Activated CD4-positive, alpha-beta T cell treated with anti-CD3 and anti-CD28 coated beads, Interleukin-2, amount 10 ng/mL, durations not matched to agents 24 days and 14 days (primary cell): ENCODE data around the gene ALAS1. TPM values are rescaled to one million over a fixed set of nuclear protein-coding genes. Genes with fewer than 3 reads are reported as not detected.

Source experiments
- DNase-seq: peaks from one replicate; pipeline ENCODE4 v3.0.0; 2022
- H3K27ac Mint-ChIP-seq: one replicate; pipeline ENCODE4 v1.8.0; 2022; ENCODE audit warnings: mild to moderate bottlenecking, mixed read lengths
- H3K27me3 Mint-ChIP-seq: one replicate; pipeline ENCODE4 v1.8.0; 2022; ENCODE audit warnings: mixed read lengths
- H3K36me3 Mint-ChIP-seq: one replicate; pipeline ENCODE4 v1.8.0; 2022; ENCODE audit warnings: low read depth, mild to moderate bottlenecking, mixed read lengths
- H3K4me1 Mint-ChIP-seq: one replicate; pipeline ENCODE4 v1.8.0; 2021; ENCODE audit warnings: mixed read lengths
- H3K4me3 Mint-ChIP-seq: one replicate; pipeline ENCODE4 v1.8.0; 2022; ENCODE audit warnings: mild to moderate bottlenecking, moderate library complexity, mixed read lengths
- H3K9me3 Mint-ChIP-seq: one replicate; pipeline ENCODE4 v1.8.0; 2021; ENCODE audit warnings: mixed read lengths
- intact Hi-C: fragments of 100-400 bp; cut with micrococcal nuclease; formaldehyde crosslinking; loops from one replicate; pipeline ENCODE4 v1.15.1; 2023
- total RNA-seq: library from RNA; stranded (reverse); gene quantifications from 2 replicates; pipeline ENCODE4 v1.2.3, GENCODE V29; 2022

ALAS1 gene
- total RNA-seq, 1 donor from 2014 or later = 118 TPM

DNA sequence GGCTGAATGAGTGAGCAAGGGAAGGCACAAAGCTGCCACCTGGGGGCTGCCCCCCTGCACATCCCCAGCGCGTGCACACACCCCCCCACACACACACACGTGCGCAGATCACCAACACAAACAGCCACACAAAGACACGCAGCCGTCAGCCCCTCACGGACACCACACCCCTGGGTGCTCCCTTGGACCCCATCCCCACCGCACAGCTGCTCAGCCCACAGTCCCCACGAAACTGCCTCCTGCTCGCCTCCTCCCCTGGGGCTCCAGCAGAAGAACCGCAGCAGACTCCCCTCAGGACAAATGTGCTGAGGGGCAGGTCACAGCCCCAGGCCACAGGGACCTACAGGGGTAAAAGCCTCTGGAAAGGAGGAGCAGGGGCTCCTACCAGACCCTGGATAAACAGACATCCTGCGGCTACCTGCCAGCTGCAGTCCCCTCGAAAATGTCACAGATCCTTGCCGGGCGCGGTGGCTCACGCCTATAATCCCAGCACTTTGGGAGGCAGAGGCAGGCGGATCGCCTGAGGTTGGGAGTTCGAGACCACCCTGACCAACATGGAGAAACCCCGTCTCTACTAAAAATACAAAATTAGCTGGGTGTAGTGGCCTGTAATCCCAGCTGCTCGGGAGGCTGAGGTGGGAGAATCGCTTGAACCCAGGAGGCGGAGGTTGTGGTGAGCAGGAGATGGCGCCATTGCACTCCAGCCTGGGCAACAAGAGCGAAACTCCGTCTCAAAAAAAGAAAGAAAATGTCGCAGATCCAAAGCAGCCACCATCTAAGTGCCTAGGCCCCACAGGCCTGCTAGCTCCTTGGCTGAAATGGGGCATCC, 34.5 kb downstream of the ALAS1 start:
- Mint-ChIP-seq H3K4me3 (peak overlapping the region; percentile 2), H3K9me3 (no peaks in the 10 kb centered on the region), H3K27me3 (no peaks in the 10 kb centered on the region), H3K36me3 (peaks cover 39% of the 10 kb centered on the region), H3K4me1 (peaks cover 39% of the 10 kb centered on the region), H3K27ac (peak overlapping the region; percentile 37)
- intact Hi-C loops = no loop called here
- DNase-seq = peak; percentile 79

- peaks cover 42% of the 10 kb centered on the region for H3K4me1 Mint-ChIP-seq
- H3K27ac Mint-ChIP-seq = peak overlapping the region; percentile 37
- intact Hi-C loops = no loop called here
- no peak for DNase-seq
- no peaks in the 10 kb centered on the region for H3K27me3 Mint-ChIP-seq
- no peaks in the 10 kb centered on the region for H3K9me3 Mint-ChIP-seq
- peaks cover 35% of the 10 kb centered on the region for H3K36me3 Mint-ChIP-seq
- H3K4me3 Mint-ChIP-seq = no peak overlapping the region
Observed at GRCh38 chr3:52233108-52233591, 35.2 kb downstream of the ALAS1 start.

GRCh38 chr3:52233968-52234367, 36.0 kb downstream of the ALAS1 start:
- Mint-ChIP-seq H3K36me3 (peaks cover 35% of the 10 kb centered on the region), H3K27me3 (no peaks in the 10 kb centered on the region), H3K4me1 (peaks cover 45% of the 10 kb centered on the region), H3K27ac (peak overlapping the region; percentile 63), H3K9me3 (no peaks in the 10 kb centered on the region), H3K4me3 (no peak overlapping the region)
- intact Hi-C loops = no loop called here
- no peak for DNase-seq

GRCh38 chr3:52234516-52235447, 36.8 kb downstream of the ALAS1 start:
- no peak overlapping the region for H3K4me3 Mint-ChIP-seq
- peak overlapping the region; percentile 34 for H3K27ac Mint-ChIP-seq

DNA sequence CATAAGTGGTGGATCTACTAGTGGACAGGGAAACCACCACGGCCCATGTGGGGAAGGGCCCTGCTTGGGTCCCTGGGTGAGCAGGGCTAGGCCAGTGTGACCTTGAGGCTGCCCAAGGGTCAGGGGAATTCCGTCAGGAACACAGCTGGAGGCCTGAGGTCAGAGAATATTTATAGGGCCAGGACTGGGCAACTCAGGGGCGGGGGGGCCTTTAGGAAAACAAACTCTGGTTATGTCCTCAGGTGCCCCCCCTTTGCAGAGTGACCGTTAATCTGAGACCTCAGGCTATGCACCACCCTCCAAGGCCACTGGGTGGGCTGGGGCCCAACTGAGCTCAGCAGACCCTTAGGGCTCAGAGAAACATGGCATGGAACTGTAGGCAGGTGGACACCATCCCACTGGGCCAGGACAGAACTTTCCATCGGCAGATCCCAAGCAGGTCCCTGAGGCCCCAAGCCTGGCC, 38.5 kb downstream of the ALAS1 start:
- Mint-ChIP-seq H3K4me3 (no peak overlapping the region), H3K36me3 (peaks cover 26% of the 10 kb centered on the region), H3K27ac (peak overlapping the region; percentile 75), H3K27me3 (no peaks in the 10 kb centered on the region), H3K9me3 (no peaks in the 10 kb centered on the region), H3K4me1 (peaks cover 58% of the 10 kb centered on the region)
- intact Hi-C loops = no loop called here
- DNase-seq = no peak

More at GRCh38 chr3:52234516-52235447, 36.8 kb downstream of the ALAS1 start:
- peaks cover 34% of the 10 kb centered on the region for H3K36me3 Mint-ChIP-seq
- H3K4me1 Mint-ChIP-seq = peaks cover 47% of the 10 kb centered on the region
- H3K27me3 Mint-ChIP-seq = no peaks in the 10 kb centered on the region
- no peak for DNase-seq
- intact Hi-C loops = no loop called here
- H3K9me3 Mint-ChIP-seq = no peaks in the 10 kb centered on the region

DNA sequence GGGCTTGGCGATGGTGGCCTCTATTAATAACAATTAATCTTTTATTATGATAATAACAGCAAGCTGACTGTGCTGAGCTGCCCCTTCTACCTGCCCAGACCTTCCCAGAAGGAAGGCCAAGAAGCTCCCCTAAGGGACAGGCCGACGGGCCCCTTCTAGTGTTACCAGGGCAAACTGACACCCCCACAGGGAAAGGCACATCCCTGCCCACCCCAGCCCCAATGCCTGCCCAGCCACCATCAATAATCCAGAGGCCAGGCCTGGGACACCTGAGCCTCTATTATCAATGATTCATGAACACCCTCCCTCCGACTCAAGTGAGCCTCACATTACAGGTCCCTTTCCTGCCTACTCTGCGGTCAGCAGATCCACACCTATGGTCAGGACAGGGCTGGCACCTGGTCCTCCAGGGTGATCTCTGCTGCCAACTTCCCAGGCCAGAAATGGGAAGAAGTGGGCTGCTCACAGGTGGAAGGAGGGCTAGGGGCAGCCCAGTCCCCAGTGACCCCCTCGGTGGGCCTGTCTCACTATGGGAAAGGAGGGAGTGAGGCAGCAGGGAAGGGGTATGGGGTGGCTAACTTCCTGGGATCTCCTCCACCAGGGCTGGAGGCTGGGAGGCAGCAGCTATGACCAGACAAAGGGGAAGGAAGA, 39.2 kb downstream of the ALAS1 start:
- peaks cover 22% of the 10 kb centered on the region for H3K36me3 Mint-ChIP-seq

GRCh38 chr3:52237657-52238172, 39.8 kb downstream of the ALAS1 start:
- Mint-ChIP-seq H3K9me3 (no peaks in the 10 kb centered on the region), H3K4me3 (peak overlapping the region; percentile 93), H3K27me3 (no peaks in the 10 kb centered on the region), H3K36me3 (peaks cover 19% of the 10 kb centered on the region), H3K27ac (peak overlapping the region; percentile 46), H3K4me1 (peaks cover 55% of the 10 kb centered on the region)
- intact Hi-C loops = loop anchor here (1.0 kb wide), 1 partner anchor 17 kb away; no protein-coding TSS in a partner anchor
- no peak for DNase-seq

More for the DNA sequence above, 39.2 kb downstream of the ALAS1 start:
- H3K9me3 Mint-ChIP-seq = no peaks in the 10 kb centered on the region
- no peaks in the 10 kb centered on the region for H3K27me3 Mint-ChIP-seq
- peak overlapping the region; percentile 46 for H3K27ac Mint-ChIP-seq
- intact Hi-C loops = no loop called here
- H3K4me3 Mint-ChIP-seq = peak overlapping the region; percentile 93
- peaks cover 57% of the 10 kb centered on the region for H3K4me1 Mint-ChIP-seq
- DNase-seq = no peak

DNA sequence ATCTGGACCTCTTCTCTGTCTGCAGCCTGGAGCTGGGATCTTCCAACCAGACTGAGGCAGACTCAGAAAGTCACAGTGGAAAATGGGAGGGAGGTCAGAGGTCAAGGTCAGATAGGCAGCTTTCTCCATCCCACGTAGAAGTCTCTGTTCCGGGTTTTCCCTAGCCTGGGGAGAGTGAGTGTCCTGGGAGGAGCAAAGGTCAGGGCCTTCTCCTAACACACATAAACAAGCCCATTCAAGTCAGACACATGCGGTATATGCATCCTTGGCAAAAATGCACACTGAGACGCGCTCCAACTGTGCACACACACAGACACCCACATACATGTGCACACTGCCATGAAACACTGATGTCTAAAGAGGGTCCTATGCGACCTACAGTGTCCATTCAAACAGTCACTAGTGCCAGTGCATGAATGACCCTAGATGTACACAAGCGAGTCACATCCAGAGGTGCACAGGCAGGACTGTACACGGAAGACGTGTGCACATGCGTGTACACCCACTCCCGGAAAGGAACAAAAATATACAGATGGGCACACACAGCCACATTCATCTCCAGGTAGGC, 40.3 kb downstream of the ALAS1 start:
- peaks cover 57% of the 10 kb centered on the region for H3K4me1 Mint-ChIP-seq
- no peaks in the 10 kb centered on the region for H3K9me3 Mint-ChIP-seq
- intact Hi-C loops = loop anchor here (1.0 kb wide), 1 partner anchor 18 kb away; no protein-coding TSS in a partner anchor
- no peak for DNase-seq
- H3K4me3 Mint-ChIP-seq = peak overlapping the region; percentile 93
- no peaks in the 10 kb centered on the region for H3K27me3 Mint-ChIP-seq
- H3K27ac Mint-ChIP-seq = peak overlapping the region; percentile 90
- peaks cover 20% of the 10 kb centered on the region for H3K36me3 Mint-ChIP-seq

- Mint-ChIP-seq H3K4me3 (peak within 1 kb of the TSS; percentile 93), H3K27ac (peak within 1 kb of the TSS; percentile 99), H3K36me3 (peaks cover 17% of the 10 kb centered on the region), H3K4me1 (peaks cover 62% of the 10 kb centered on the region), H3K27me3 (no peaks in the 10 kb centered on the region), H3K9me3 (no peaks in the 10 kb centered on the region)
- peak; percentile 97 for DNase-seq
- intact Hi-C loops = loop anchor here (1.0 kb wide), 3 partner anchors 19 to 49 kb away; partner anchors contain the start of gene WDR82
Observed at GRCh38 chr3:52238761-52239701, 41.1 kb downstream of the ALAS1 start, which contains the start of gene TWF2. TWF2 (minus strand) TSS chr3:52239158; CDS start chr3:52239016, 142 bp downstream.

DNA sequence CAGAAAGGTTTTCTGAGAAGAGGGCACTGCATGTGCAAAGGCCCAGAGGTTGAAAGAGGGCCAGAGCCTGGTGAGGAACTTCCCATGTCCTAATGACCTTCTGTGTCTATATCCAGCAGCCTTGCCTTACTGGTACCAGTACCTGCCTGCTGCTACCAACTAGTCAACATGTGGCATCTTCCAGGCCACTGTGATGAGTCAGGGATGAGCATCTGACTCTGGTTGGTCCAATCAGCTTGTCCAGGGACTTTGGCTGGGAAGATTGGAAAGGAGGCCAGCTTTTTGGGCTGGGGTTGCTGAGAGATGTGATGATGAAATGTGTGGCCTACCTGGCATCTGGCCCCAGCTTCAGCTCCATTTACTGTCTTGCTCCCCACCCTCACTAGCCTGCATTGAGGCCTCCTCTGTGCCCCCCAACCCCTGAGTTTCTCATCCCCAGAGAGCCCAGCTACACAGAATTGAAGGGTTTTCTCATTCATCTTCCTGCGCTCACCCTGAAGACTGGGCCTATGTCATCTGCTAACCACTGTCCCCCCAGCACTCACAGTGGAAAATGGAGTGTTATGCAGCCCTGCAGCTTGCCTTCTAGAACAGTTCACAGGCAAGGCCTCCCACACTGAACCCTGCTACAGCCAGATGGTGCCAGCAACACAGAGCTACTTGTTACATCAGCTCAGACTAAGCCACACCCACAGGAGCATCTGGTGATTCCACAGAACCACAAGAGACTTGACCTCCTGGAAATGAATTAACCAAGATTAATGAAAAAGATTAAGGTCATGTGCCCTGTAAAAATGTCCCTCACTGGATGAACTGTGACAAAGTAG, 42.3 kb downstream of the ALAS1 start:
- peak overlapping the region; percentile 93 for H3K4me3 Mint-ChIP-seq
- no peaks in the 10 kb centered on the region for H3K27me3 Mint-ChIP-seq
- H3K27ac Mint-ChIP-seq = peak overlapping the region; percentile 99
- peak; percentile 86 for DNase-seq
- no peaks in the 10 kb centered on the region for H3K9me3 Mint-ChIP-seq
- intact Hi-C loops = loop anchor here (1.0 kb wide), 1 partner anchor 13 kb away; no protein-coding TSS in a partner anchor
- H3K4me1 Mint-ChIP-seq = peaks cover 67% of the 10 kb centered on the region
- H3K36me3 Mint-ChIP-seq = peaks cover 11% of the 10 kb centered on the region

- DNase-seq = no peak
- no peaks in the 10 kb centered on the region for H3K9me3 Mint-ChIP-seq
- peak overlapping the region; percentile 93 for H3K4me3 Mint-ChIP-seq
- H3K27me3 Mint-ChIP-seq = no peaks in the 10 kb centered on the region
- intact Hi-C loops = loop anchor here (1.0 kb wide), 1 partner anchor 12 kb away; no protein-coding TSS in a partner anchor
- peaks cover 61% of the 10 kb centered on the region for H3K4me1 Mint-ChIP-seq
- peak overlapping the region; percentile 99 for H3K27ac Mint-ChIP-seq
- peaks cover 11% of the 10 kb centered on the region for H3K36me3 Mint-ChIP-seq
Observed at GRCh38 chr3:52240886-52241370, 43.0 kb downstream of the ALAS1 start.
